Activated CD8-positive, alpha-beta T cell treated with anti-CD3 and anti-CD28 coated beads for 36 hours (primary cell): ENCODE results near the gene ANGEL2. TPM values are rescaled to one million over a fixed set of nuclear protein-coding genes. Genes with fewer than 3 reads are reported as not detected.

ENCODE experiments used
- ATAC-seq: fragments of 200-7000 bp; cut with Tn5 transposase; one replicate; pipeline ENCODE4 v1.10.0; 2021; ENCODE audit warnings: mild to moderate bottlenecking, moderate library complexity
- CTCF ChIA-PET: fragments of 350-600 bp; sonication (Branson Sonifier 250); formaldehyde crosslinking; loops from one replicate; lab custom pipeline; 2021; ENCODE audit warnings: antibody characterized with exemption; lab: Charles Lee
- POLR2A ChIA-PET: fragments of 350-600 bp; sonication (Branson Sonifier 250); formaldehyde crosslinking; loops from one replicate; lab custom pipeline; 2021; ENCODE audit warnings: antibody characterized with exemption; lab: Charles Lee
- DNase-seq: peaks from one replicate; pipeline ENCODE4 v3.0.0-alpha.2; 2020
- H3K27ac Mint-ChIP-seq: one replicate; pipeline ENCODE4 v1.8.0; 2021; ENCODE audit warnings: mild to moderate bottlenecking, mixed read lengths
- H3K27me3 Mint-ChIP-seq: one replicate; pipeline ENCODE4 v1.8.0; 2021; ENCODE audit warnings: mixed read lengths
- H3K36me3 Mint-ChIP-seq: one replicate; pipeline ENCODE4 v1.8.0; 2021; ENCODE audit warnings: low read depth, mixed read lengths
- H3K4me1 Mint-ChIP-seq: one replicate; pipeline ENCODE4 v1.8.0; 2021; ENCODE audit warnings: low read depth, mixed read lengths
- H3K4me3 Mint-ChIP-seq: one replicate; pipeline ENCODE4 v1.8.0; 2021; ENCODE audit warnings: mild to moderate bottlenecking, moderate library complexity, mixed read lengths
- H3K9me3 Mint-ChIP-seq: one replicate; pipeline ENCODE4 v1.8.0; 2021; ENCODE audit warnings: mixed read lengths
- CTCF ChIP-seq: fragments of 200-600 bp; IDR thresholded peaks from one replicate; pipeline ENCODE4 v1.8.0; 2022; ENCODE audit warnings: antibody characterized with exemption, mild to moderate bottlenecking
- intact Hi-C: fragments of 100-400 bp; cut with micrococcal nuclease; formaldehyde crosslinking; loops from one replicate; pipeline ENCODE4 v1.10.0; 2022
- total RNA-seq, 2 experiments: library from RNA; stranded (reverse); gene quantifications; one replicate each; pipeline ENCODE4 v1.2.3, GENCODE V29; 2021

The ANGEL2 gene
- total RNA-seq, 2 experiments from 2014 or later, result 41.1 to 44.2 TPM

- Mint-ChIP-seq H3K27ac (no peak overlapping the region), H3K36me3 (peaks cover 2% of the 10 kb centered on the region), H3K27me3 (no peaks in the 10 kb centered on the region), H3K4me3 (no peak overlapping the region), H3K4me1 (peaks cover 19% of the 10 kb centered on the region), H3K9me3 (peaks cover 3% of the 10 kb centered on the region)
- ChIA-PET CTCF (interaction anchor here (0.7 kb wide), 1 partner anchor 67 kb away, joined by 3 read pairs; no protein-coding TSS in a partner anchor), POLR2A (no interaction called here)
- no peak for TF ChIP-seq CTCF
- no peak for DNase-seq
- ATAC-seq, result no peak
- intact Hi-C loops, result no loop called here
These were observed 40.1 kb upstream of the ANGEL2 start for GRCh38 chr1:213055767-213056166.

DNA sequence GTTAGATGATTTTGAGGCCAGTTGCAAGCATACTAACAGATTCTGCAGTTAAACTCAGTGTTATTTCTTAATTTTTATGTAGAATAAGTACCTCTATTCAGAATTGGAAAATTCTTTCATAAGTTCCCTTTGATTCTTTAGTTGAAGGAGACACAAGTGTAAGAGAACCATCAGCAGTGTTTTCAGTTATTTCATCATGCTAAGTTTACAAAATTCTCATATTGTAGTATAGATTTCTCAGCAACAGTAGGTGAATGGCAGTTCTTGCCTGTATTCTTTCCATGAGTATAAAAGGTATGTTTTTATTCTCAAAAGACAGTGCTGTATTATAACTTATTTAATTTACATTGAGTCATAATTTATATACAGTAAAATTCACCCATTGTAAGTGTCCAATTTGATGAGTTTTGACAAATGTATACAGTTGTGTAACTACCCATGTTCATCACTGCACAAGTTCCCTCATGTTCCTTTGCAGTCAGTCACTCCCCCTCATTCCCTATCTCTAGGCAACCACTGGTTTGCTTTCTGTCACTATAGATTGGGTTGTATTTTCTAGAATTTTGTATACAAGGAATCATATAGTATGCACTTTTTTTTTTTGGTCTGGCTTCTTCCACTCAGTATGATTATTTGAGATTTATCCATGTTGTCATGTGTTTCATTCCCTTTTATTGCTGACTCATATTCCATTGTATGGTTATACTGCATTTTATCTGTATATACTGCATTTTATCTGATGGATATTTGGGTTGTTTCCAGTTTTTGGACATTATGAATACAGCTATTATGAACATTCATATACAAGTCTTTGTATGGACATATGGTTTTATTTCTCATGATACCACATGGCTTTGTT, 39.3 kb upstream of the ANGEL2 start:
- intact Hi-C loops, result no loop called here
- Mint-ChIP-seq H3K4me3 (no peak overlapping the region), H3K4me1 (peaks cover 27% of the 10 kb centered on the region), H3K27me3 (no peaks in the 10 kb centered on the region), H3K9me3 (peaks cover 11% of the 10 kb centered on the region), H3K36me3 (peaks cover 7% of the 10 kb centered on the region), H3K27ac (no peak overlapping the region)
- DNase-seq, result no peak
- TF ChIP-seq CTCF, result no peak
- no peak for ATAC-seq
- ChIA-PET CTCF (no interaction called here), POLR2A (no interaction called here)

DNA sequence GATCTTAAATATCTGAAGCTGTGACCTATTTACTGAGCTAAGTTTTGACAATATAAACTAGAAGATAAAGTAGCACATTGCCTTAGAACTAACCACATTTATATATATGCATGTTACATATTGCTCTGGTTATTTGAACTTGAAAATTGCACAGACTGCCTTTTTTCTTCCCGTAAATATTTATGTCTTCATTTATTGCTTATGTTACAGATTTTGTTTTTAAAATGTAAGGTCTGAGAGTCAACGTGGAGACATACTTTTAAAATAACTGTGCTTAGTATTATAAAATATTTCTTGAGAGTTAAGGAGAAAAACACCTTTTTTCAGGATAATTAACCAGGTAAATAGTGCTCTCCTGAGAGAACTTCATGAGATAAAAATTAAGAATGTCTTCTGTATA, 38.5 kb upstream of the ANGEL2 start:
- ATAC-seq (no peak), DNase-seq (no peak)
- intact Hi-C loops, result no loop called here
- Mint-ChIP-seq H3K27me3 (peaks cover 1% of the 10 kb centered on the region), H3K4me3 (no peak overlapping the region), H3K4me1 (peaks cover 27% of the 10 kb centered on the region), H3K27ac (no peak overlapping the region), H3K36me3 (peaks cover 7% of the 10 kb centered on the region), H3K9me3 (peaks cover 10% of the 10 kb centered on the region)
- CTCF ChIA-PET, result no interaction called here
- no peak for TF ChIP-seq CTCF
- POLR2A ChIA-PET, result no interaction called here

DNA sequence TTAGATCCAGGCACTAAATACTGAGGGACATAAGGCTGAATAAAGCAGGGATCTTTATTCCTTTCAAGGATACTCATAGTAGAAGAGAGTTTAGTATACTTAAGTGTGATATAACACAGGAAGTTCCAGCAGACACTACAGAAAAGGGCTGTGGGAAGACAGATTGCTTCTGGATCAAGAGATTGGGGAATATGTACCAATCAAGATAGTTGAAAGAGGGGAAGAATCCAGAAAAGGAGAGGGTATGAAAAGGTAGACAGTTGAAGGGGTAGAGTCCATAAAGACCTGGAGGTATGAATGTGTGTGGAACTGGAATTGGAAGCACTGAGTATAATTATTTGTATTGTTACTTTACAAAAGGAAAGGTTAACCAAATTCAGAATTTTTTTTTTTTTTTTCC, 37.8 kb upstream of the ANGEL2 start:
- Mint-ChIP-seq H3K27me3 (peaks cover 6% of the 10 kb centered on the region), H3K4me1 (peaks cover 27% of the 10 kb centered on the region), H3K9me3 (peaks cover 9% of the 10 kb centered on the region), H3K4me3 (no peak overlapping the region), H3K27ac (no peak overlapping the region), H3K36me3 (peaks cover 7% of the 10 kb centered on the region)
- DNase-seq, result no peak
- ChIA-PET POLR2A (no interaction called here), CTCF (no interaction called here)
- TF ChIP-seq CTCF, result no peak
- intact Hi-C loops, result no loop called here
- ATAC-seq, result no peak

DNA sequence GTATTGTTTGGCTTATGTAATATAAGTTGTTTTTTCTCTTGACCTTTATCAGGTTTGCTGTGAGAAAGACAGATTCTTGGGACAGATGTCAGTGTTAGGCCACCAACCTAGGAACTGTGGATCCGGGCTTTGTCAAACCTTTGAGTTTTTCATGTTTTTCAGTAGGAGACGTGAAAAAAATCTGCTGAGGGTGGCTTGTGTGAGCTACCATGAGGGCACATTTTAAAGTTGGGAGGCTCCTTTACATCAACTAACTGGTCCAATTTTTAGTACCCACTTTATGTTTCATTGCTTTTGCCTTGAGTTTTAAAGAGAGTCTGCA, 36.2 kb upstream of the ANGEL2 start:
- intact Hi-C loops, result loop anchor here (1.0 kb wide), 1 partner anchor 37 kb away; the partner anchor contains the start of gene ANGEL2
- Mint-ChIP-seq H3K27me3 (peaks cover 11% of the 10 kb centered on the region), H3K4me3 (peak overlapping the region; percentile 81), H3K4me1 (peaks cover 25% of the 10 kb centered on the region), H3K27ac (peak overlapping the region; percentile 91), H3K36me3 (peaks cover 7% of the 10 kb centered on the region), H3K9me3 (peaks cover 9% of the 10 kb centered on the region)
- ATAC-seq, result no peak
- no peak for DNase-seq
- CTCF ChIA-PET, result no interaction called here
- no peak for TF ChIP-seq CTCF
- POLR2A ChIA-PET, result no interaction called here
